Stimulated activated CD8-positive, alpha-beta memory T cell treated with anti-CD3 and anti-CD28 coated beads, Interleukin-7, amount 100 ng/mL, for 48 hours (primary cell): Measurements from ENCODE around the gene NMNAT3.
"Not testable (repeated sequence)": the region's sequence is repeated elsewhere in the genome, so short reads cannot be mapped to it uniquely, and the experiment has no call there.

Experiments used
- DNase-seq, 2 donors: peaks; one replicate each; pipeline ENCODE4 v3.0.0-alpha.2; 2020; ENCODE audit warnings: low read depth in 1 of 2; ENCODE audit errors: extremely low read depth in 1 of 2

NMNAT3 gene

GRCh38 chr3:139586420-139587017 lies 91.3 kb downstream of the NMNAT3 start:
- DNase-seq: no peak

- no peak for DNase-seq
These were observed 92.0 kb downstream of the NMNAT3 start for GRCh38 chr3:139585820-139586219.

- DNase-seq: not testable (repeated sequence)
These were observed 94.1 kb downstream of the NMNAT3 start for GRCh38 chr3:139583651-139584050.

GRCh38 chr3:139578783-139579182 lies 99.0 kb downstream of the NMNAT3 start:
- DNase-seq: no peak

- no peak for DNase-seq
These were observed 99.9 kb downstream of the NMNAT3 start for GRCh38 chr3:139577909-139578308.

- DNase-seq: no peak
These were observed 100.4 kb downstream of the NMNAT3 start for GRCh38 chr3:139577346-139577745.

GRCh38 chr3:139574026-139574947 lies 103.5 kb downstream of the NMNAT3 start:
- no peak for DNase-seq

- no peak for DNase-seq
These were observed 104.7 kb downstream of the NMNAT3 start for GRCh38 chr3:139572847-139573672.

- DNase-seq: no peak
These were observed 106.1 kb downstream of the NMNAT3 start for GRCh38 chr3:139571711-139572110.

GRCh38 chr3:139564294-139564861 lies 113.4 kb downstream of the NMNAT3 start:
- no peak for DNase-seq

GRCh38 chr3:139561959-139562676 lies 115.7 kb downstream of the NMNAT3 start:
- no peak for DNase-seq

GRCh38 chr3:139561255-139561817 lies 116.4 kb downstream of the NMNAT3 start:
- no peak for DNase-seq

- DNase-seq: no peak
These were observed 117.4 kb downstream of the NMNAT3 start for GRCh38 chr3:139560411-139560810.

- no peak for DNase-seq
These were observed 118.2 kb downstream of the NMNAT3 start for GRCh38 chr3:139559541-139559940.

GRCh38 chr3:139558351-139559266 lies 119.2 kb downstream of the NMNAT3 start:
- DNase-seq: no peak

- DNase-seq: no peak
These were observed 120.7 kb downstream of the NMNAT3 start for GRCh38 chr3:139557041-139557440.

GRCh38 chr3:139555249-139555648 lies 122.5 kb downstream of the NMNAT3 start:
- DNase-seq: no peak

- DNase-seq: no peak
These were observed 123.1 kb downstream of the NMNAT3 start for GRCh38 chr3:139554628-139555027.
